Central memory CD8-positive, alpha-beta T cell (primary cell): ENCODE results near the gene SNRPA1.
"Not testable (repeated sequence)": the region's sequence is repeated elsewhere in the genome, so short reads cannot be mapped to it uniquely, and the experiment has no call there.

Experiments used
- ATAC-seq: fragments of 150-1000 bp; cut with Tn5 transposase; replicated peaks from 2 replicates; pipeline ENCODE4 v1.10.0; 2022; ENCODE audit warnings: mild to moderate bottlenecking, moderate FRiP score, moderate number of reproducible peaks; ENCODE audit not compliant: poor library complexity, severe bottlenecking; ENCODE audit errors: extremely low read depth
- DNase-seq, 2 donors: peaks; one replicate each; pipeline ENCODE4 v3.0.0; 2021; ENCODE audit warnings: low spot score in 2 of 2
- H3K27ac Mint-ChIP-seq: one replicate; pipeline ENCODE4 v1.8.0; 2022; ENCODE audit warnings: low read depth, mild to moderate bottlenecking, moderate library complexity, mixed read lengths
- H3K27me3 Mint-ChIP-seq: one replicate; pipeline ENCODE4 v1.8.0; 2022; ENCODE audit warnings: mixed read lengths
- H3K36me3 Mint-ChIP-seq: one replicate; pipeline ENCODE4 v1.8.0; 2022; ENCODE audit warnings: mild to moderate bottlenecking, moderate library complexity, mixed read lengths; ENCODE audit not compliant: insufficient read depth
- H3K4me1 Mint-ChIP-seq: one replicate; pipeline ENCODE4 v1.8.0; 2022; ENCODE audit warnings: mixed read lengths
- H3K4me3 Mint-ChIP-seq: one replicate; pipeline ENCODE4 v1.8.0; 2022; ENCODE audit warnings: mild to moderate bottlenecking, moderate library complexity, mixed read lengths
- H3K9me3 Mint-ChIP-seq: one replicate; pipeline ENCODE4 v1.8.0; 2022; ENCODE audit warnings: mixed read lengths

The SNRPA1 gene

GRCh38 chr15:101294731-101295606 lies at the start of gene SNRPA1:
Gene SNRPA1 (minus strand): TSS chr15:101295248. CDS start chr15:101295178, 70 bp downstream.
- no peaks in the 10 kb centered on the region for H3K9me3 Mint-ChIP-seq
- peaks cover 34% of the 10 kb centered on the region for H3K36me3 Mint-ChIP-seq
- peaks cover 36% of the 10 kb centered on the region for H3K4me1 Mint-ChIP-seq
- no peaks in the 10 kb centered on the region for H3K27me3 Mint-ChIP-seq
- H3K27ac Mint-ChIP-seq: peak within 1 kb of the TSS; percentile 97
- DNase-seq (peak; percentile 94), ATAC-seq (peak; percentile 89)
- H3K4me3 Mint-ChIP-seq: peak within 1 kb of the TSS; percentile 93

DNA sequence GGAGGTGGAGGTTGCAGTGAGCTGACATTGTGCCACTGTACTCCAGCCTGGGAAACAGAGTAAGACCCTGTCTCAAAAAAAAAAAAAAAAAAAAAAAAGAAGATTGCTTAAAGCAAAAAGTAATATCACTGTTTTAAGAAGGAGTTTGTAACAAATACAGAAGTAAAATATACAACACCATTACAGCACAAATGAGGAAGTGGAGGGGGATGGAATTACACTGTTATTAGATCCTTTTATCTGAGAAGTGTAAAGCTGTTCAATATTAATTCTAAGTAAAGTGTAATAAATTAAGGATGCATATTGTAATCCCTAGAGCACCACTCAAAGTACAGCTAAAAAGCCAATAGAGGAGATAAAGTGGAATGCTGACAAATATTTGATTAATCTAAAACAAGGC lies 47.0 kb upstream of the SNRPA1 start:
- no peak overlapping the region for H3K27ac Mint-ChIP-seq
- no peaks in the 10 kb centered on the region for H3K36me3 Mint-ChIP-seq
- DNase-seq: no peak
- no peak overlapping the region for H3K4me3 Mint-ChIP-seq
- no peaks in the 10 kb centered on the region for H3K9me3 Mint-ChIP-seq
- ATAC-seq: no peak
- no peaks in the 10 kb centered on the region for H3K4me1 Mint-ChIP-seq
- peaks cover 63% of the 10 kb centered on the region for H3K27me3 Mint-ChIP-seq

GRCh38 chr15:101338502-101339057 lies 43.5 kb upstream of the SNRPA1 start:
- H3K9me3 Mint-ChIP-seq: peaks cover 1% of the 10 kb centered on the region
- no peak overlapping the region for H3K4me3 Mint-ChIP-seq
- DNase-seq: no peak
- H3K4me1 Mint-ChIP-seq: peaks cover 12% of the 10 kb centered on the region
- H3K36me3 Mint-ChIP-seq: peaks cover 5% of the 10 kb centered on the region
- no peak for ATAC-seq
- H3K27ac Mint-ChIP-seq: no peak overlapping the region
- peaks cover 29% of the 10 kb centered on the region for H3K27me3 Mint-ChIP-seq

DNA sequence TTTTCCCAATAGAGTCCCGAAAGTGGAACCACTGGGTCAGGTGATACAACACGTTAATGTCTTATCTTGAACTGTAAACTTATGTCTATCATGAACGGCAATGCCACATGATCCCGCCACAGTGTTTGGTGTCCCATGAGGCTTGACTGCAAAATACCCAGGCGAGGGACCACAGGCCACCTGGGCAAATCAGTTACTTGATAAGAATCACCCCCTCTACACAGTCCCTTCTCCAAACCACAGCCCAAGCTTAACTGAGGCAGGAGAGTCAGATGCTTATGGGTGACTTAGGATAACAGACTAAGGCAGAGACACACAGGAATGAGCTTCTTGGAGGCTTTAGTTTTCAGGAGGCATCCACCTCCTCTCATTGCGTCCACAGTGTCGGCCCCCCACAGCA lies 42.9 kb upstream of the SNRPA1 start:
- Mint-ChIP-seq H3K27ac (no peak overlapping the region), H3K4me3 (no peak overlapping the region), H3K27me3 (peaks cover 23% of the 10 kb centered on the region), H3K4me1 (peaks cover 18% of the 10 kb centered on the region), H3K36me3 (peaks cover 5% of the 10 kb centered on the region), H3K9me3 (peaks cover 7% of the 10 kb centered on the region)
- no peak for ATAC-seq
- no peak for DNase-seq

- H3K4me1 Mint-ChIP-seq: peaks cover 20% of the 10 kb centered on the region
- peak overlapping the region; percentile 86 for H3K27ac Mint-ChIP-seq
- H3K4me3 Mint-ChIP-seq, H3K9me3 Mint-ChIP-seq, H3K27me3 Mint-ChIP-seq, H3K36me3 Mint-ChIP-seq: not testable (repeated sequence)
- ATAC-seq (peak; percentile 98), DNase-seq (peak in 1 of 2 donors; percentile 71)
These were observed 39.1 kb upstream of the SNRPA1 start for GRCh38 chr15:101333907-101334789.

GRCh38 chr15:101332061-101332467 lies 37.0 kb upstream of the SNRPA1 start:
- H3K4me3 Mint-ChIP-seq: no peak overlapping the region
- DNase-seq (no peak), ATAC-seq (no peak)
- H3K27ac Mint-ChIP-seq: no peak overlapping the region
- peaks cover 20% of the 10 kb centered on the region for H3K4me1 Mint-ChIP-seq
- peaks cover 7% of the 10 kb centered on the region for H3K36me3 Mint-ChIP-seq
- H3K27me3 Mint-ChIP-seq: peaks cover 18% of the 10 kb centered on the region
- H3K9me3 Mint-ChIP-seq: peaks cover 8% of the 10 kb centered on the region

DNA sequence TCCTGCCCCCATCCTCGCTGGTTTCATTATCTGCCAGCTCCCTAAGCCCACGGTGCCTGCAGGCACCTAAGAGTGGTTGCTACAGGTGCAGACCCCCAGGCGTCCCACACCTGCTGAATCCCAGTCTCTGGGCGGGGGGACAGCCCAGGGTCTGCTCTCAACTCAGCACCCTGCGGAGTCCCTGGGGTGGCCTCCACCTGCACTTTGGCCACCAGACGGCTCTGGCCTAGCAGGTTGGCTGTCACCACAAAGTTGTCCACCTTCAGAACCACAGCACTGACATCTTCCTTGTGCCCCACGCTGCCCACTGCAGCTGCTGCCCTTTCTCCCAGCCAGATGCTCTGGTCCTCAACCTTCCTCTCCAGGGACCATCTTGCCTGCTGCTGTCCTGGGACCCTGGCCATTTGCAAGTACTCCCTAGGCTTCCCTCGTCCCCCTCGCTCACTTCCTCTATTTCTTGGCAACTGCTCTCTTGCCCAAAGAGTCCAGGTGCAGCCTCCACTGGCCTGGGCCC lies 34.9 kb upstream of the SNRPA1 start:
- peaks cover 15% of the 10 kb centered on the region for H3K4me1 Mint-ChIP-seq
- H3K4me3 Mint-ChIP-seq: no peak overlapping the region
- peaks cover 39% of the 10 kb centered on the region for H3K27me3 Mint-ChIP-seq
- H3K36me3 Mint-ChIP-seq: peaks cover 7% of the 10 kb centered on the region
- H3K27ac Mint-ChIP-seq: peak overlapping the region; percentile 3
- peaks cover 8% of the 10 kb centered on the region for H3K9me3 Mint-ChIP-seq
- no peak for ATAC-seq
- DNase-seq: no peak

DNA sequence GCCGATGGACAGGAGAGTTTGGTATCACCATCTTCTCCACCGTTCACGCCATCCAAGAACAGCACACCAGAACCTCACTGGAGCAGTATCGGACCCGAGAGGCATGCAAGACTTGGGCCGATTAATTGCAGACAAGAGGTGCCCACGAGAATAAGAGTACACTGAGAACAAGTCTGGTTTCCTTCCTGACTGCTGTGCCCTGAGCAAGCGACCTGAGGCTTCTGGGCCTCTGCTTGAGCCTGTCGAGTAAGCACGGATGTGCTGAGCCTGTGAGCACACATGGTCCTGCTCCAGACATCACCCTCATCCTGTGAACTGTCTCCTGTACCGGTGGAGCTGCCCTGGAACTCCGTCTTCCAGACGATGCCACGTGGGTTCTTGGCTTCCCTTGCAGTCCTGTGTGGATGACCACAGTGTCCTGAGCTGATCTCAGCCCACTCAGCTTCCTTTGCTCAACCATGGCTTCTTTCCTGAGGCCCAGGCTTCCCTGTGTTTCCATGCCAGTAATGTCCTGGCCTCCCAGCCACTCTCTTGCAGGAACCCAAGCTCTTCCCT lies 34.3 kb upstream of the SNRPA1 start:
- ATAC-seq (no peak), DNase-seq (no peak)
- Mint-ChIP-seq H3K4me1 (peaks cover 10% of the 10 kb centered on the region), H3K4me3 (no peak overlapping the region), H3K36me3 (peaks cover 6% of the 10 kb centered on the region), H3K27me3 (peaks cover 39% of the 10 kb centered on the region), H3K9me3 (peaks cover 8% of the 10 kb centered on the region), H3K27ac (no peak overlapping the region)

GRCh38 chr15:101328001-101328400 lies 33.0 kb upstream of the SNRPA1 start:
- Mint-ChIP-seq H3K4me3 (no peak overlapping the region), H3K4me1 (peaks cover 2% of the 10 kb centered on the region), H3K36me3 (peaks cover 3% of the 10 kb centered on the region), H3K27me3 (peaks cover 39% of the 10 kb centered on the region), H3K9me3 (peaks cover under 1% of the 10 kb centered on the region), H3K27ac (no peak overlapping the region)
- DNase-seq: no peak
- ATAC-seq: no peak

DNA sequence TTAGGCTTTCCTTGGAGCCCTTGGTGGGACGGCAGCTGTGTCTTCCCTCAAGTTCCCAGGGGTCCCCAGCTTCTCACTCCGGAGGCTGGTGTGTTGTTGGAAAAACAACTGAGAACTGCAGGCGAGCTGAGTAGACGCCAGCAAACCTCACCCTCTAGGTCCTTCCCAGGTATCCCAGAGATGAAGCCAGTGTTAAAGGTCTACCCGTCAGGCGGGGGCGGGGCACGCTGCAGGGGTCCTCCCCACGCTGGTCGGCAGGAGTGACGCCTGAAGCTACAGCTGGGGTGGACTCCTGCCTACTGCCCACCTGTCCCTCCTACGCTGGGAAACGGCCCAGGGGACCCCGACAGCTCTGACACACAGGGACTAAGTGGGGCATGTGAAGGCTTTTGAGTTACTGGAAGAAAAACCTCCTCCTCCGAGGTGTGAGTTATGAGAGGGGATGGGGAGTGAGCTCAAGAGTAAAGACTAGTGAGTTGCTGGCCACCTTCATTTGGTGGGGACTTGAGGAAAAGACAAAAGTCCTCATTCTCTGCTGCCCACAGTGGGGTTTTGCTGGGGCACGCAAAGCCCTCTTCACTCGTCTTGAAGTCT lies 32.2 kb upstream of the SNRPA1 start:
- ATAC-seq: no peak
- H3K9me3 Mint-ChIP-seq: no peaks in the 10 kb centered on the region
- H3K27ac Mint-ChIP-seq: no peak overlapping the region
- H3K36me3 Mint-ChIP-seq: peaks cover 4% of the 10 kb centered on the region
- H3K27me3 Mint-ChIP-seq: peaks cover 46% of the 10 kb centered on the region
- DNase-seq: no peak
- H3K4me3 Mint-ChIP-seq: no peak overlapping the region
- no peaks in the 10 kb centered on the region for H3K4me1 Mint-ChIP-seq

GRCh38 chr15:101326462-101327146 lies 31.6 kb upstream of the SNRPA1 start:
- Mint-ChIP-seq H3K36me3 (peaks cover 4% of the 10 kb centered on the region), H3K4me1 (no peaks in the 10 kb centered on the region), H3K27me3 (peaks cover 51% of the 10 kb centered on the region), H3K4me3 (no peak overlapping the region), H3K9me3 (no peaks in the 10 kb centered on the region), H3K27ac (no peak overlapping the region)
- ATAC-seq: no peak
- DNase-seq: no peak
